ENCODE results near the gene KRT20. TPM values are rescaled to one million over a fixed set of nuclear protein-coding genes. Genes with fewer than 3 reads are reported as not detected.

The KRT20 gene
- total RNA-seq, 1 experiment from 2014 or later = not detected

- H2BK5ac ChIP-seq (ENCODE audit: insufficient read length, low read length) = no peak overlapping the region
- Mint-ChIP-seq H3K27me3 (ENCODE audit: low read depth) (no peaks in the 10 kb centered on the region), H3K4me3 (no peak overlapping the region), H3K36me3 (ENCODE audit: insufficient read depth in 1 of 3, low read depth in 3 of 3) (no peaks in the 10 kb centered on the region), H3K9me3 (no peaks in the 10 kb centered on the region), H3K27ac (0 out of 7 replicates have a peak overlapping the region, but pooled peaks of 1 of the 3 experiments have one; percentile 11), H3K4me1 (peaks cover 27 to 31% of the 10 kb centered on the region in 2 experiments)
- H2AK5ac ChIP-seq (ENCODE audit: insufficient read length, low read length) = no peak overlapping the region
- no peak overlapping the region for H3K14ac ChIP-seq (ENCODE audit: insufficient read depth, low read length)
- H3K23me2 ChIP-seq (ENCODE audit: insufficient read length, low read depth, low read length, poor library complexity, severe bottlenecking) = no peaks in the 10 kb centered on the region
- H3K79me2 ChIP-seq (ENCODE audit: insufficient read depth, low read length) = no peaks in the 10 kb centered on the region
- DNase-seq = no peak
- TF ChIP-seq CTCF (conservative IDR thresholded peaks at IDR 0.05) = no peak
- H2BK12ac ChIP-seq (ENCODE audit: insufficient read length, low read depth, low read length) = no peak overlapping the region
- no peak overlapping the region for H3T11ph ChIP-seq (ENCODE audit: low read length)
- no peak overlapping the region for H3K4ac ChIP-seq (ENCODE audit: low read depth, low read length)
- H4K91ac ChIP-seq (ENCODE audit: insufficient read length, low read depth, low read length) = no peak overlapping the region
- H3K18ac ChIP-seq (ENCODE audit: insufficient read length, low read depth, low read length) = no peak overlapping the region
- H3K27ac ChIP-seq (ENCODE audit: insufficient read length, low read depth, low read length) = no peak overlapping the region
- H4K5ac ChIP-seq (ENCODE audit: insufficient read length, low read depth, low read length) = no peak overlapping the region
- no peak overlapping the region for H2BK20ac ChIP-seq (ENCODE audit: low read depth, low read length, poor library complexity, severe bottlenecking)
- H2BK15ac ChIP-seq (ENCODE audit: low read depth, low read length) = no peak overlapping the region
- no peak overlapping the region for H3K4me2 ChIP-seq (ENCODE audit: insufficient read depth, insufficient read length, low read length)
- no peaks in the 10 kb centered on the region for H4K20me1 ChIP-seq (ENCODE audit: control insufficient read depth, insufficient read depth, insufficient read length)
- H3K56ac ChIP-seq (ENCODE audit: insufficient read length, low read depth, low read length) = no peak overlapping the region
- H3K27me3 ChIP-seq (ENCODE audit: insufficient read depth, low read length) = no peaks in the 10 kb centered on the region
- no peak overlapping the region for H3K9ac ChIP-seq (ENCODE audit: extremely low read depth, insufficient read length, low read length)
- H3K4me1 ChIP-seq (ENCODE audit: insufficient read depth, low read length) = no peaks in the 10 kb centered on the region
- no peaks in the 10 kb centered on the region for H3K9me3 ChIP-seq (ENCODE audit: control insufficient read depth, low read depth, low read length)
- no peak overlapping the region for H2BK120ac ChIP-seq (ENCODE audit: low read depth, low read length, poor library complexity, severe bottlenecking)
- no peaks in the 10 kb centered on the region for H3K79me1 ChIP-seq (ENCODE audit: insufficient read depth, low read depth, low read length, poor library complexity, severe bottlenecking)
- H4K8ac ChIP-seq (replicated peaks; ENCODE audit: insufficient read length, low read depth, low read length) = no peak overlapping the region
- no peak overlapping the region for H3K23ac ChIP-seq (ENCODE audit: insufficient read length, low read depth, low read length)
- no peak overlapping the region for H2AFZ ChIP-seq (ENCODE audit: low read length)
Measured at GRCh38 chr17:40873255-40873654, 11.8 kb downstream of the KRT20 start.

All from H9 (cell line).